ENCODE measurements around the gene SLC35D2. TPM values are rescaled to one million over a fixed set of nuclear protein-coding genes. Genes with fewer than 3 reads are reported as not detected.

SLC35D2 gene
- total and polyA plus RNA-seq, 4 donors, result 19.2 to 44.6 (median 27.5) TPM

- TF ChIP-seq REST (IDR thresholded peaks at IDR 0.05) (no peak), MAX (IDR thresholded peaks at IDR 0.05) (no peak), HNF4G (IDR thresholded peaks at IDR 0.05) (peak; percentile 92), EGR1 (IDR thresholded peaks at IDR 0.05; ENCODE audit: low read depth in 2 of 2) (no peak), FOXA1 (IDR thresholded peaks at IDR 0.05) (no peak), SP1 (IDR thresholded peaks at IDR 0.05) (peak; percentile 98), TAF1 (conservative IDR thresholded peaks at IDR 0.05) (no peak), FOXA2 (IDR thresholded peaks at IDR 0.05) (no peak), GABPA (IDR thresholded peaks at IDR 0.05 in 1 of 2, conservative IDR thresholded peaks at IDR 0.05 in 1 of 2) (no peak)
Measured at GRCh38 chr9:96408409-96409280, 25.1 kb upstream of the SLC35D2 start (continued).

- Histone ChIP-seq H3K4me3 (ENCODE audit: low read depth in 1 of 3, low read length in 3 of 3) (no peak overlapping the region), H3K27ac (ENCODE audit: low read depth in 1 of 2, low read length in 2 of 2) (no peak overlapping the region), H3K27me3 (ENCODE audit: control insufficient read depth in 4 of 4, insufficient read depth in 4 of 4, low read length in 3 of 4) (no peaks in the 10 kb centered on the region), H3K9me3 (ENCODE audit: control insufficient read depth in 4 of 4, low read length in 3 of 4) (no peaks in the 10 kb centered on the region), H3K36me3 (ENCODE audit: control insufficient read depth in 4 of 4, insufficient read depth in 3 of 4, low read depth in 1 of 4, low read length in 3 of 4) (peaks cover 0 to 2% (median 0%) of the 10 kb centered on the region in 4 donors), H3K9ac (ENCODE audit: low read depth in 1 of 2, low read length in 2 of 2) (no peak overlapping the region), H3K4me1 (ENCODE audit: control insufficient read depth in 4 of 4, insufficient read depth in 4 of 4, low read length in 3 of 4) (peaks cover 0 to 1% (median 0%) of the 10 kb centered on the region in 4 donors)
- TF ChIP-seq RXRA (IDR thresholded peaks at IDR 0.05), result no peak
- no peak for TF ChIP-seq GABPA (IDR thresholded peaks at IDR 0.05 in 1 of 2, conservative IDR thresholded peaks at IDR 0.05 in 1 of 2)
- TF ChIP-seq EGR1 (IDR thresholded peaks at IDR 0.05; ENCODE audit: low read depth in 2 of 2), result no peak
- no peak for TF ChIP-seq SP1 (IDR thresholded peaks at IDR 0.05)
- no peak for TF ChIP-seq FOXA1 (IDR thresholded peaks at IDR 0.05)
- TF ChIP-seq JUND (IDR thresholded peaks at IDR 0.05), result no peak
- TF ChIP-seq TAF1 (conservative IDR thresholded peaks at IDR 0.05), result no peak
- TF ChIP-seq ATF3 (IDR thresholded peaks at IDR 0.05), result no peak
- TF ChIP-seq RAD21 (IDR thresholded peaks at IDR 0.05), result no peak
- DNase-seq (ENCODE audit: low spot score), result no peak
Measured at GRCh38 chr9:96400132-96400910, 16.8 kb upstream of the SLC35D2 start.

GRCh38 chr9:96399325-96399633 lies 15.8 kb upstream of the SLC35D2 start:
- 92% methylated on average over 3 of the region's 3 CpGs for WGBS
- peaks cover 0 to 2% (median 0%) of the 10 kb centered on the region in 4 donors for H3K36me3 ChIP-seq (ENCODE audit: control insufficient read depth in 4 of 4, insufficient read depth in 3 of 4, low read depth in 1 of 4, low read length in 3 of 4)
- peaks cover 0 to 1% (median 0%) of the 10 kb centered on the region in 4 donors for H3K4me1 ChIP-seq (ENCODE audit: control insufficient read depth in 4 of 4, insufficient read depth in 4 of 4, low read length in 3 of 4)
- H3K4me3 ChIP-seq (ENCODE audit: low read depth in 1 of 3, low read length in 3 of 3), result no peak overlapping the region
- no peak overlapping the region for H3K9ac ChIP-seq (ENCODE audit: low read depth in 1 of 2, low read length in 2 of 2)
- no peak overlapping the region for H3K27ac ChIP-seq (ENCODE audit: low read depth in 1 of 2, low read length in 2 of 2)
- no peak for DNase-seq (ENCODE audit: low spot score)
- H3K27me3 ChIP-seq (ENCODE audit: control insufficient read depth in 4 of 4, insufficient read depth in 4 of 4, low read length in 3 of 4), result no peaks in the 10 kb centered on the region
- H3K9me3 ChIP-seq (ENCODE audit: control insufficient read depth in 4 of 4, low read length in 3 of 4), result no peaks in the 10 kb centered on the region
- no peak for TF ChIP-seq NR2F2 (IDR thresholded peaks at IDR 0.05)
- no peak for TF ChIP-seq MAX (IDR thresholded peaks at IDR 0.05)
- no peak for TF ChIP-seq RXRA (IDR thresholded peaks at IDR 0.05)
- TF ChIP-seq RAD21 (IDR thresholded peaks at IDR 0.05), result no peak
- TF ChIP-seq SP1 (IDR thresholded peaks at IDR 0.05), result no peak
- no peak for TF ChIP-seq YY1 (IDR thresholded peaks at IDR 0.05)
- TF ChIP-seq FOXA2 (IDR thresholded peaks at IDR 0.05), result no peak
- no peak for TF ChIP-seq HNF4A (conservative IDR thresholded peaks at IDR 0.05)
- no peak for TF ChIP-seq ATF3 (IDR thresholded peaks at IDR 0.05)
- no peak for TF ChIP-seq FOXA1 (IDR thresholded peaks at IDR 0.05)
- TF ChIP-seq EGR1 (IDR thresholded peaks at IDR 0.05; ENCODE audit: low read depth in 2 of 2), result no peak
- TF ChIP-seq HNF4G (IDR thresholded peaks at IDR 0.05), result no peak
- TF ChIP-seq REST (IDR thresholded peaks at IDR 0.05), result no peak
- no peak for TF ChIP-seq TAF1 (conservative IDR thresholded peaks at IDR 0.05)
